AG08396 (cell line): ENCODE measurements around the gene FHL3.

Source experiments
- DNase-seq: peaks from one replicate; pipeline ENCODE4 v3.0.0; 2012; ENCODE audit warnings: low spot score, mixed read lengths

FHL3 gene

GRCh38 chr1:38005195-38006007 is at the start of gene FHL3:
TSS of gene FHL3 (minus strand) at chr1:38005514. CDS start at chr1:37999412, 6,102 bp downstream.
- DNase-seq: peak; percentile 59

GRCh38 chr1:38053416-38054091 is 48.2 kb upstream of the FHL3 start:
- DNase-seq: no peak

GRCh38 chr1:38052750-38053415 is 47.6 kb upstream of the FHL3 start:
- no peak for DNase-seq

GRCh38 chr1:38051079-38051543 is 45.8 kb upstream of the FHL3 start:
- no peak for DNase-seq

GRCh38 chr1:38050397-38051078 is 45.2 kb upstream of the FHL3 start:
- DNase-seq: no peak

GRCh38 chr1:38047603-38048141 is 42.4 kb upstream of the FHL3 start:
- peak; percentile 69 for DNase-seq

GRCh38 chr1:38046884-38047602 is 41.7 kb upstream of the FHL3 start:
- DNase-seq: peak; percentile 96

GRCh38 chr1:38046333-38046883 is 41.1 kb upstream of the FHL3 start, which contains the start of gene POU3F1:
TSS of gene POU3F1 (minus strand) at chr1:38046793. CDS start at chr1:38046743, 50 bp downstream.
- DNase-seq: no peak

GRCh38 chr1:38045401-38046332 is 40.4 kb upstream of the FHL3 start:
- no peak for DNase-seq

- DNase-seq: no peak
Observed at GRCh38 chr1:38044221-38045215, 39.2 kb upstream of the FHL3 start.

GRCh38 chr1:38043036-38043747 is 37.9 kb upstream of the FHL3 start:
- no peak for DNase-seq

- no peak for DNase-seq
Observed at GRCh38 chr1:38041936-38042834, 36.9 kb upstream of the FHL3 start.

- DNase-seq: no peak
Observed at GRCh38 chr1:38039331-38040088, 34.2 kb upstream of the FHL3 start.

- DNase-seq: no peak
Observed at GRCh38 chr1:38038861-38039260, 33.5 kb upstream of the FHL3 start.

GRCh38 chr1:38037221-38037939 is 32.1 kb upstream of the FHL3 start:
- no peak for DNase-seq
